OCI-LY1 (cell line): ENCODE measurements around the gene AKAP13.

ENCODE experiments used
- H2AFZ ChIP-seq: fragments of 200-600 bp; sonication (generic), shearing (Covaris generic); 2 replicates; pipeline ENCODE4 v1.6.0; 2014; ENCODE audit warnings: antibody characterized with exemption, mild to moderate bottlenecking, low read length
- H3F3A ChIP-seq: fragments of 200-600 bp; sonication (generic), shearing (Covaris generic); 2 replicates; pipeline ENCODE4 v1.6.0; 2014; ENCODE audit warnings: mild to moderate bottlenecking, antibody characterized with exemption, low read length, moderate library complexity; ENCODE audit not compliant: insufficient read depth
- H3K27ac ChIP-seq: fragments of 200-600 bp; sonication (generic); 2 replicates; pipeline ENCODE4 v1.5.1; 2014; ENCODE audit warnings: low read length, mixed run types, mild to moderate bottlenecking, low read depth; ENCODE audit not compliant: poor library complexity, severe bottlenecking
- H3K27me3 ChIP-seq: fragments of 200-600 bp; sonication (generic); 2 replicates; pipeline ENCODE4 v1.6.0; 2014; ENCODE audit warnings: antibody characterized with exemption, mild to moderate bottlenecking, low read length, moderate library complexity; ENCODE audit not compliant: insufficient read depth
- H3K36me3 ChIP-seq: fragments of 200-600 bp; sonication (generic); 2 replicates; pipeline ENCODE4 v1.6.1; 2014; ENCODE audit warnings: mild to moderate bottlenecking, antibody characterized with exemption, low read length, moderate library complexity, mixed read lengths; ENCODE audit not compliant: insufficient read depth
- H3K4me1 ChIP-seq: fragments of 200-600 bp; sonication (generic); 2 replicates; pipeline ENCODE4 v1.5.1; 2014; ENCODE audit warnings: mild to moderate bottlenecking, low read length, moderate library complexity; ENCODE audit not compliant: insufficient read depth, severe bottlenecking
- H3K4me2 ChIP-seq: fragments of 200-600 bp; sonication (generic), shearing (Covaris generic); 2 replicates; pipeline ENCODE4 v1.6.1; 2014; ENCODE audit warnings: low read length
- H3K4me3 ChIP-seq: fragments of 200-600 bp; sonication (generic); 2 replicates; pipeline ENCODE4 v1.5.1; 2014; ENCODE audit warnings: low read length, low read depth, mild to moderate bottlenecking, mixed read lengths; ENCODE audit not compliant: poor library complexity, severe bottlenecking
- H3K79me2 ChIP-seq: fragments of 200-600 bp; shearing (Covaris generic); 2 replicates; pipeline ENCODE4 v1.6.1; 2016; ENCODE audit warnings: mixed run types, low read length, mixed read lengths; ENCODE audit not compliant: insufficient read depth
- H3K9ac ChIP-seq: fragments of 200-600 bp; sonication (generic), shearing (Covaris generic); 2 replicates; pipeline ENCODE4 v1.6.1; 2014; ENCODE audit warnings: mild to moderate bottlenecking, low read length, mixed read lengths
- H3K9me2 ChIP-seq: fragments of 200-600 bp; sonication (generic), shearing (Covaris generic); 2 replicates; pipeline ENCODE4 v1.6.1; 2014; ENCODE audit warnings: low read depth, mild to moderate bottlenecking, low read length, mixed read lengths
- H3K9me3 ChIP-seq: fragments of 200-600 bp; shearing (Covaris generic); 2 replicates; pipeline ENCODE4 v1.6.1; 2014; ENCODE audit warnings: low read length, mixed read lengths
- H4K20me1 ChIP-seq: fragments of 200-600 bp; sonication (generic), shearing (Covaris generic); 2 replicates; pipeline ENCODE4 v1.6.0; 2016; ENCODE audit warnings: mild to moderate bottlenecking, low read length; ENCODE audit not compliant: insufficient read depth
- CTCF ChIP-seq: fragments of 200-600 bp; sonication (generic), shearing (Covaris generic); IDR thresholded peaks from 2 replicates; pipeline ENCODE4 v1.5.1; 2017; ENCODE audit warnings: mild to moderate bottlenecking, antibody characterized with exemption, low read length, moderate library complexity, mixed read lengths
- EZH2 ChIP-seq: fragments of 200-600 bp; sonication (generic), shearing (Covaris generic); IDR thresholded peaks from 2 replicates; pipeline ENCODE4 v1.8.0; 2017; ENCODE audit warnings: borderline replicate concordance, mixed run types, mild to moderate bottlenecking, antibody characterized with exemption, low read length, moderate library complexity, mixed read lengths

Gene AKAP13

GRCh38 chr15:85429522-85429921 is 49.1 kb downstream of the AKAP13 start:
- no peaks in the 10 kb centered on the region for H3K27me3 ChIP-seq
- H3K27ac ChIP-seq: no peak overlapping the region
- peaks cover 3% of the 10 kb centered on the region; the same call in 1 of the 2 replicates for H3K36me3 ChIP-seq
- H3K4me1 ChIP-seq: peaks cover 9% of the 10 kb centered on the region
- H2AFZ ChIP-seq: no peak overlapping the region
- no peaks in the 10 kb centered on the region for H4K20me1 ChIP-seq
- H3K9ac ChIP-seq: no peak overlapping the region
- H3K9me2 ChIP-seq: no peaks in the 10 kb centered on the region
- H3K79me2 ChIP-seq: peaks cover 74% of the 10 kb centered on the region
- no peaks in the 10 kb centered on the region for H3F3A ChIP-seq
- no peaks in the 10 kb centered on the region; the same call in 1 of the 2 replicates for H3K9me3 ChIP-seq
- no peak overlapping the region for H3K4me2 ChIP-seq
- no peak overlapping the region for H3K4me3 ChIP-seq
- TF ChIP-seq CTCF: no peak
- TF ChIP-seq EZH2: no peak

- Histone ChIP-seq H3K4me3 (no peak overlapping the region), H2AFZ (no peak overlapping the region), H4K20me1 (no peaks in the 10 kb centered on the region), H3F3A (no peaks in the 10 kb centered on the region), H3K27ac (no peak overlapping the region), H3K79me2 (peaks cover 63% of the 10 kb centered on the region), H3K4me2 (no peak overlapping the region), H3K9me3 (no peaks in the 10 kb centered on the region; the same call in 1 of the 2 replicates), H3K27me3 (no peaks in the 10 kb centered on the region), H3K9ac (no peak overlapping the region), H3K4me1 (peaks cover 5% of the 10 kb centered on the region), H3K9me2 (no peaks in the 10 kb centered on the region), H3K36me3 (peaks cover 3% of the 10 kb centered on the region; the same call in 1 of the 2 replicates)
- TF ChIP-seq EZH2 (no peak), CTCF (no peak)
These were observed 50.2 kb downstream of the AKAP13 start for GRCh38 chr15:85430406-85431204.

- peak overlapping the region; percentile 8 for H3K27ac ChIP-seq
- H3F3A ChIP-seq: no peaks in the 10 kb centered on the region; the same call in 1 of the 2 replicates
- H4K20me1 ChIP-seq: no peaks in the 10 kb centered on the region
- no peaks in the 10 kb centered on the region for H3K36me3 ChIP-seq
- H3K4me3 ChIP-seq: peak overlapping the region; percentile 15
- H3K9me2 ChIP-seq: no peaks in the 10 kb centered on the region
- H3K79me2 ChIP-seq: peaks cover 45% of the 10 kb centered on the region
- H3K4me1 ChIP-seq: peaks cover 48% of the 10 kb centered on the region
- no peaks in the 10 kb centered on the region for H3K9me3 ChIP-seq
- H3K4me2 ChIP-seq: peak overlapping the region; percentile 41
- no peak overlapping the region for H2AFZ ChIP-seq
- TF ChIP-seq CTCF (no peak), EZH2 (no peak)
- no peaks in the 10 kb centered on the region for H3K27me3 ChIP-seq
- H3K9ac ChIP-seq: peak overlapping the region; percentile 30; the same call in 1 of the 2 replicates
These were observed 59.6 kb downstream of the AKAP13 start for GRCh38 chr15:85439996-85440395.
